Panc1 (cell line): ENCODE measurements around the gene SCYL1. TPM values are rescaled to one million over a fixed set of nuclear protein-coding genes. Genes with fewer than 3 reads are reported as not detected.

Experiments used
- ATAC-seq: fragments of 200-7000 bp; cut with Tn5 transposase; 2 replicates; pipeline ENCODE4 v1.9.1; 2020; ENCODE audit warnings: mild to moderate bottlenecking, moderate library complexity
- BruUV-seq: library from RNA; stranded (reverse); fragments of 400-500 nt; replicated peaks from 2 replicates; lab custom pipeline; 2021; lab: Mats Ljungman, UMichigan
- CTCF ChIA-PET: fragments of 300-600 bp; sonication (Branson Sonifier 250); formaldehyde crosslinking; loops from one replicate; lab custom pipeline; 2022; ENCODE audit warnings: antibody characterized with exemption; lab: Charles Lee
- POLR2A ChIA-PET: fragments of 300-600 bp; sonication (Branson Sonifier 250); formaldehyde crosslinking; loops from one replicate; lab custom pipeline; 2022; ENCODE audit warnings: antibody characterized with exemption; lab: Charles Lee
- DNase-seq: peaks from one replicate; pipeline ENCODE4 v3.0.0-alpha.2; 2010; ENCODE audit warnings: low read depth, low spot score
- H3K27ac ChIP-seq: 2 replicates; pipeline ENCODE4 v1.5.1; 2011; ENCODE audit warnings: mild to moderate bottlenecking, low read length, inconsistent platforms
- H3K27me3 ChIP-seq: fragments of 200-500 bp; sonication (Bioruptor generic); 2 replicates; pipeline ENCODE4 v1.6.0; 2014; ENCODE audit warnings: low read length, inconsistent platforms; ENCODE audit not compliant: control insufficient read depth, insufficient read depth
- H3K36me3 ChIP-seq: fragments of 200-500 bp; sonication (Bioruptor generic); 2 replicates; pipeline ENCODE4 v1.5.1; 2014; ENCODE audit warnings: inconsistent platforms, mild to moderate bottlenecking, low read length, moderate library complexity; ENCODE audit not compliant: control insufficient read depth, insufficient read depth
- H3K4me1 ChIP-seq: 2 replicates; pipeline ENCODE4 v1.5.1; 2011; ENCODE audit warnings: inconsistent platforms, mild to moderate bottlenecking, low read length, moderate library complexity; ENCODE audit not compliant: control insufficient read depth, insufficient read depth
- H3K4me3 ChIP-seq, 2 experiments: 2 replicates each; pipeline ENCODE4 v1.5.1; 2011 to 2012; ENCODE audit warnings: low read depth in 2 of 2, low read length in 2 of 2, mild to moderate bottlenecking in 2 of 2, inconsistent platforms in 1 of 2, moderate library complexity in 1 of 2
- H3K9me3 ChIP-seq: fragments of 200-500 bp; sonication (Bioruptor generic); 2 replicates; pipeline ENCODE4 v1.5.1; 2014; ENCODE audit warnings: low read depth, mild to moderate bottlenecking, inconsistent platforms, low read length, moderate library complexity; ENCODE audit not compliant: control insufficient read depth, insufficient read depth
- CTCF ChIP-seq: fragments of 450-650 bp; IDR thresholded peaks from 2 replicates; pipeline ENCODE4 v1.5.1; 2017; ENCODE audit warnings: mild to moderate bottlenecking
- POLR2AphosphoS5 ChIP-seq: IDR thresholded peaks from 2 replicates; pipeline ENCODE4 v1.6.1; 2012; ENCODE audit warnings: mild to moderate bottlenecking, low read depth, low read length, moderate library complexity
- REST ChIP-seq, 2 experiments: IDR thresholded peaks; 2 replicates each; pipeline ENCODE4 v1.6.1; 2011 to 2012; ENCODE audit warnings: low read depth in 2 of 2, control low read depth in 1 of 2, low read length in 1 of 2, mild to moderate bottlenecking in 1 of 2, moderate library complexity in 1 of 2; ENCODE audit not compliant: insufficient read depth in 1 of 2
- SIN3A ChIP-seq: IDR thresholded peaks from 2 replicates; pipeline ENCODE4 v1.6.1; 2012; ENCODE audit warnings: low read depth, mild to moderate bottlenecking, low read length, moderate library complexity, borderline replicate concordance; ENCODE audit not compliant: insufficient read depth
- TCF7L2 ChIP-seq: IDR thresholded peaks from 2 replicates; pipeline ENCODE4 v1.6.1; 2011; ENCODE audit warnings: mild to moderate bottlenecking, low read depth, low read length, inconsistent platforms
- in situ Hi-C: cut with HindIII; loops from 2 replicates; pipeline ENCODE4 v1.10.0; 2016; ENCODE audit warnings: low sequenced_read_pairs, low pct_unique_long_range_greater_than_20kb
- intact Hi-C: fragments of 100-400 bp; cut with micrococcal nuclease; formaldehyde crosslinking; loops from one replicate; pipeline ENCODE4 v1.10.0; 2022; ENCODE audit not compliant: unreplicated experiment
- total RNA-seq: library from RNA; stranded (reverse); gene quantifications from one replicate; pipeline ENCODE4 v1.2.1, GENCODE V29; 2021; ENCODE audit not compliant: unreplicated experiment

Gene SCYL1
- total RNA-seq, 1 experiment from 2014 or later: 117 TPM

- Histone ChIP-seq H3K4me3 (peak within 1 kb of the TSS; percentile 50 to 60), H3K9me3 (no peaks in the 10 kb centered on the region), H3K36me3 (no peaks in the 10 kb centered on the region), H3K27ac (peak within 1 kb of the TSS; percentile 90), H3K4me1 (peaks cover 69% of the 10 kb centered on the region), H3K27me3 (no peaks in the 10 kb centered on the region)
- ChIA-PET CTCF (interaction anchor here (0.8 to 3.1 kb wide), 3 partner anchors 12 to 18 kb away, joined by 3 to 15 read pairs (median 3); partner anchors contain the start of gene ZNRD2), POLR2A (no interaction called here)
- TF ChIP-seq SIN3A (0 out of 2 replicates have a peak, but pooled peaks have one; percentile 64), REST (IDR thresholded peaks at IDR 0.05; ENCODE audit: insufficient read depth in 1 of 2, low read depth in 2 of 2, low read length in 1 of 2) (no peak), POLR2AphosphoS5 (peak; percentile 25; the same call in 1 of the 2 replicates), TCF7L2 (no peak)
- no TSS peak for BruUV-seq
- in situ Hi-C loops (no loop called here), intact Hi-C loops (loop anchor here (10.0 kb wide), 1 partner anchor 297 kb away; the partner anchor contains the start of gene CFL1)
- no peak for DNase-seq
- peak; percentile 47 for ATAC-seq
These were observed 33.4 kb downstream of the SCYL1 start, which contains the start of gene LTBP3 for GRCh38 chr11:65558002-65558929. Gene LTBP3, minus strand, starts transcription at chr11:65558359. Its CDS starts 400 bp downstream, at chr11:65557959.

GRCh38 chr11:65558930-65559509 is 34.1 kb downstream of the SCYL1 start:
- in situ Hi-C loops (no loop called here), intact Hi-C loops (loop anchor here (10.0 kb wide), 1 partner anchor 296 kb away; the partner anchor contains the start of gene CFL1)
- H3K27ac ChIP-seq: peak overlapping the region; percentile 90
- H3K4me1 ChIP-seq: peaks cover 63% of the 10 kb centered on the region
- TF ChIP-seq POLR2AphosphoS5: 0 out of 2 replicates have a peak, but pooled peaks have one; percentile 10
- TF ChIP-seq SIN3A: no peak
- no peaks in the 10 kb centered on the region for H3K9me3 ChIP-seq
- ATAC-seq: peak; percentile 20
- H3K27me3 ChIP-seq: no peaks in the 10 kb centered on the region
- DNase-seq: no peak
- POLR2A ChIA-PET: no interaction called here
- no peaks in the 10 kb centered on the region for H3K36me3 ChIP-seq
- CTCF ChIA-PET: interaction anchor here (0.6 to 3.1 kb wide), 4 partner anchors 12 to 97 kb away, joined by 3 to 15 read pairs (median 4); partner anchors contain the start of gene ZNRD2
- peak overlapping the region; percentile 50 to 60 for H3K4me3 ChIP-seq
- BruUV-seq: no TSS peak

GRCh38 chr11:65559535-65559934 is 34.7 kb downstream of the SCYL1 start:
- intact Hi-C loops: loop anchor here (10.0 kb wide), 1 partner anchor 295 kb away; the partner anchor contains the start of gene CFL1
- ATAC-seq (peak; percentile 29; the same call in 1 of the 2 replicates), DNase-seq (no peak)
- peaks cover 57% of the 10 kb centered on the region for H3K4me1 ChIP-seq
- TF ChIP-seq SIN3A (no peak), REST (IDR thresholded peaks at IDR 0.05; ENCODE audit: insufficient read depth in 1 of 2, low read depth in 2 of 2, low read length in 1 of 2) (no peak), CTCF (no peak), TCF7L2 (no peak), POLR2AphosphoS5 (no peak)
- peak overlapping the region in 1 of 2 experiments; percentile 3; a peak in 1 of 4 replicates for H3K4me3 ChIP-seq
- H3K9me3 ChIP-seq: no peaks in the 10 kb centered on the region
- BruUV-seq: no TSS peak
- H3K36me3 ChIP-seq: no peaks in the 10 kb centered on the region
- H3K27ac ChIP-seq: peak overlapping the region; percentile 90
- CTCF ChIA-PET: interaction anchor here (0.6 to 3.1 kb wide), 4 partner anchors 11 to 98 kb away, joined by 3 to 15 read pairs (median 4); partner anchors contain the start of genes FAM89B and ZNRD2
- H3K27me3 ChIP-seq: no peaks in the 10 kb centered on the region
- POLR2A ChIA-PET: interaction anchor here (1.2 kb wide), 1 partner anchor 52 kb away, joined by 6 read pairs; no protein-coding TSS in a partner anchor
- in situ Hi-C loops: no loop called here
